PC-9 (cell line): Measurements from ENCODE around the gene LRRC8D. TPM values are rescaled to one million over a fixed set of nuclear protein-coding genes. Genes with fewer than 3 reads are reported as not detected.

ENCODE experiments used
- BruUV-seq: library from RNA; stranded (reverse); fragments of 400-500 nt; replicated peaks from 2 replicates; lab custom pipeline; 2021; lab: Mats Ljungman, UMichigan
- CTCF ChIA-PET: fragments of 300-600 bp; sonication (Branson Sonifier 250); formaldehyde crosslinking; loops from one replicate; lab custom pipeline; 2022; ENCODE audit warnings: antibody characterized with exemption; lab: Charles Lee
- POLR2A ChIA-PET: fragments of 300-600 bp; sonication (Branson Sonifier 250); formaldehyde crosslinking; loops from one replicate; lab custom pipeline; 2022; ENCODE audit warnings: antibody characterized with exemption; ENCODE audit not compliant: unreplicated experiment; lab: Charles Lee
- DNase-seq, 2 experiments: peaks; one replicate each; pipeline versions ENCODE4 v3.0.0 to v3.0.0-alpha.2; 2015 to 2022; ENCODE audit warnings: mixed read lengths in 1 of 2
- H2AFZ ChIP-seq: fragments of 200-600 bp; sonication (generic); 2 replicates; pipeline ENCODE4 v1.8.1; 2017; ENCODE audit warnings: antibody characterized with exemption
- H3F3A ChIP-seq: fragments of 200-600 bp; sonication (generic); 2 replicates; pipeline ENCODE4 v1.8.1; 2017; ENCODE audit warnings: antibody characterized with exemption, mild to moderate bottlenecking, low read depth; ENCODE audit not compliant: insufficient read depth
- H3K27ac ChIP-seq: fragments of 200-600 bp; sonication (generic); 2 replicates; pipeline ENCODE4 v1.6.1; 2016; ENCODE audit warnings: mixed run types
- H3K27me3 ChIP-seq: fragments of 200-600 bp; sonication (generic); 2 replicates; pipeline ENCODE4 v1.6.1; 2016; ENCODE audit warnings: low read depth, mixed run types; ENCODE audit not compliant: insufficient read depth
- H3K36me3 ChIP-seq: fragments of 200-600 bp; sonication (generic); 2 replicates; pipeline ENCODE4 v1.6.1; 2016; ENCODE audit warnings: low read depth, mixed run types
- H3K4me1 ChIP-seq: fragments of 200-600 bp; sonication (generic); replicated peaks from 2 replicates; pipeline ENCODE4 v1.6.1; 2016; ENCODE audit warnings: mixed run types; ENCODE audit not compliant: insufficient read depth
- H3K4me2 ChIP-seq: fragments of 200-600 bp; sonication (generic); 2 replicates; pipeline ENCODE4 v1.6.1; 2017; ENCODE audit warnings: mixed run types
- H3K4me3 ChIP-seq: fragments of 200-600 bp; sonication (generic); 2 replicates; pipeline ENCODE4 v1.6.1; 2016; ENCODE audit warnings: mixed run types
- H3K79me2 ChIP-seq: fragments of 200-600 bp; sonication (generic); 2 replicates; pipeline ENCODE4 v1.6.1; 2017; ENCODE audit warnings: low read depth, mixed run types
- H3K9me2 ChIP-seq: fragments of 200-600 bp; sonication (generic); 2 replicates; pipeline ENCODE4 v1.8.1; 2017; ENCODE audit warnings: mild to moderate bottlenecking; ENCODE audit not compliant: insufficient read depth
- H3K9me3 ChIP-seq: fragments of 200-600 bp; sonication (generic); 2 replicates; pipeline ENCODE4 v1.8.1; 2016; ENCODE audit warnings: low read depth; ENCODE audit not compliant: insufficient read depth
- H4K20me1 ChIP-seq: fragments of 200-600 bp; sonication (generic); 2 replicates; pipeline ENCODE4 v1.8.1; 2017; ENCODE audit not compliant: insufficient read depth
- CTCF ChIP-seq: fragments of 200-600 bp; sonication (generic); conservative IDR thresholded peaks from 2 replicates; pipeline ENCODE4 v1.6.1; 2017; ENCODE audit warnings: mixed run types, antibody characterized with exemption, mild to moderate bottlenecking, moderate library complexity
- EZH2 ChIP-seq: fragments of 200-600 bp; sonication (generic); IDR thresholded peaks from 2 replicates; pipeline ENCODE4 v1.8.0; 2017; ENCODE audit warnings: antibody characterized with exemption, low read depth
- intact Hi-C: fragments of 100-400 bp; cut with micrococcal nuclease; formaldehyde crosslinking; loops from one replicate; pipeline ENCODE4 v1.10.0; 2022; ENCODE audit not compliant: unreplicated experiment
- total RNA-seq: library from RNA; stranded (reverse); gene quantifications from 2 replicates; pipeline ENCODE4 v1.2.3, GENCODE V29; 2021

Gene LRRC8D
- total RNA-seq, 1 experiment from 2014 or later = 75.9 TPM

GRCh38 chr1:89889323-89889615, 68.4 kb downstream of the LRRC8D start:
- DNase-seq = no peak
- Histone ChIP-seq H3K36me3 (peaks cover 54% of the 10 kb centered on the region), H3K4me3 (no peak overlapping the region), H2AFZ (no peak overlapping the region), H3K4me2 (peak overlapping the region; percentile 35), H3K4me1 (peaks cover 97% of the 10 kb centered on the region), H3K27me3 (no peaks in the 10 kb centered on the region), H3F3A (peaks cover 86% of the 10 kb centered on the region), H3K9me3 (no peaks in the 10 kb centered on the region), H3K27ac (peak overlapping the region; percentile 94), H4K20me1 (no peaks in the 10 kb centered on the region), H3K79me2 (peaks cover 87% of the 10 kb centered on the region), H3K9me2 (no peaks in the 10 kb centered on the region)
- ChIA-PET CTCF (no interaction called here), POLR2A (no interaction called here)
- TF ChIP-seq EZH2 = no peak
- TF ChIP-seq CTCF = no peak
- no TSS peak for BruUV-seq
- intact Hi-C loops = no loop called here

- Histone ChIP-seq H3K79me2 (peaks cover 88% of the 10 kb centered on the region), H3F3A (peaks cover 81% of the 10 kb centered on the region), H2AFZ (no peak overlapping the region), H3K9me2 (no peaks in the 10 kb centered on the region), H3K9me3 (no peaks in the 10 kb centered on the region), H3K36me3 (peaks cover 62% of the 10 kb centered on the region), H3K4me1 (peaks cover 93% of the 10 kb centered on the region), H3K4me2 (peak overlapping the region; percentile 68), H3K27ac (peak overlapping the region; percentile 94), H3K27me3 (no peaks in the 10 kb centered on the region), H3K4me3 (peak overlapping the region; percentile 14; the same call in 1 of the 2 replicates), H4K20me1 (no peaks in the 10 kb centered on the region)
- intact Hi-C loops = loop anchor here (1.0 to 2.0 kb wide), 6 partner anchors 21 to 85 kb away; no protein-coding TSS in a partner anchor
- ChIA-PET CTCF (no interaction called here), POLR2A (interaction anchor here (0.6 to 0.7 kb wide), 4 partner anchors 21 to 106 kb away, joined by 3 to 6 read pairs (median 4); no protein-coding TSS in a partner anchor)
- DNase-seq = peak; percentile 88 to 100
- TF ChIP-seq EZH2 (no peak), CTCF (no peak)
- BruUV-seq = no TSS peak
These were observed 69.4 kb downstream of the LRRC8D start for GRCh38 chr1:89890085-89890752.

- DNase-seq = no peak
- POLR2A ChIA-PET = no interaction called here
- Histone ChIP-seq H3K4me2 (no peak overlapping the region), H3K4me3 (no peak overlapping the region), H2AFZ (no peak overlapping the region), H3K27ac (peak overlapping the region; percentile 94; the same call in 1 of the 2 replicates), H3K36me3 (peaks cover 62% of the 10 kb centered on the region), H3K9me2 (no peaks in the 10 kb centered on the region), H3K27me3 (no peaks in the 10 kb centered on the region), H4K20me1 (no peaks in the 10 kb centered on the region), H3K9me3 (no peaks in the 10 kb centered on the region), H3K4me1 (peaks cover 67% of the 10 kb centered on the region), H3K79me2 (peaks cover 89% of the 10 kb centered on the region), H3F3A (peaks cover 79% of the 10 kb centered on the region)
- BruUV-seq = no TSS peak
- intact Hi-C loops = no loop called here
- CTCF ChIA-PET = no interaction called here
- no peak for TF ChIP-seq EZH2
- no peak for TF ChIP-seq CTCF
These were observed 72.0 kb downstream of the LRRC8D start for GRCh38 chr1:89892816-89893215.
